B cell (primary cell): ENCODE results near the gene DDHD1. TPM values are rescaled to one million over a fixed set of nuclear protein-coding genes. Genes with fewer than 3 reads are reported as not detected.
"Not testable (repeated sequence)": the region's sequence is repeated elsewhere in the genome, so short reads cannot be mapped to it uniquely, and the experiment has no call there.

Experiments
- ATAC-seq: fragments of 200-7000 bp; cut with Tn5 transposase; one replicate; pipeline ENCODE4 v1.10.0; 2021; ENCODE audit warnings: low read depth, mild to moderate bottlenecking, moderate number of reproducible peaks, moderate library complexity
- CTCF ChIA-PET: fragments of 350-600 bp; sonication (Branson Sonifier 250); formaldehyde crosslinking; loops from one replicate; lab custom pipeline; 2021; ENCODE audit warnings: antibody characterized with exemption, inconsistent platforms; lab: Charles Lee
- POLR2A ChIA-PET: fragments of 350-600 bp; sonication (Branson Sonifier 250); formaldehyde crosslinking; loops from one replicate; lab custom pipeline; 2021; ENCODE audit warnings: antibody characterized with exemption; lab: Charles Lee
- DNase-seq: peaks from one replicate; pipeline ENCODE4 v3.0.0; 2013
- H2AFZ ChIP-seq: 2 replicates; pipeline ENCODE4 v1.6.1; 2012; ENCODE audit warnings: mild to moderate bottlenecking, low read depth, low read length; ENCODE audit not compliant: insufficient read depth, poor library complexity, severe bottlenecking
- H3K27ac ChIP-seq, 2 donors: 1 replicate in 1 of 2; 2 replicates in 1 of 2; pipeline ENCODE4 v1.5.1; 2012 to 2013; ENCODE audit warnings: low read length in 2 of 2, mild to moderate bottlenecking in 2 of 2, moderate library complexity in 1 of 2
- H3K27me3 ChIP-seq, 4 experiments: fragments of 200-600 bp in 1 of 4; sonication (generic) in 1 of 4; replicated peaks in 1 of 4; 1 replicate in 2 of 4; 2 replicates in 2 of 4; pipeline versions ENCODE4 v1.6.1 to v1.7.0; 2013 to 2016; ENCODE audit warnings: low read length in 3 of 4, mild to moderate bottlenecking in 2 of 4, mixed read lengths in 1 of 4, moderate library complexity in 1 of 4; ENCODE audit not compliant: insufficient read depth in 4 of 4, control insufficient read depth in 3 of 4; ENCODE audit errors: control extremely low read depth in 1 of 4
- H3K36me3 ChIP-seq, 2 experiments: replicated peaks in 1 of 2; 1 replicate in 1 of 2; 2 replicates in 1 of 2; pipeline versions ENCODE4 v1.6.1 to v1.7.1; 2013; ENCODE audit warnings: low read length in 1 of 2; ENCODE audit not compliant: insufficient read depth in 2 of 2, control insufficient read depth in 1 of 2; ENCODE audit errors: control extremely low read depth in 1 of 2, extremely low read depth in 1 of 2
- H3K4me1 ChIP-seq, 2 donors: fragments of 200-600 bp in 1 of 2; sonication (generic) in 1 of 2; 1 replicate in 1 of 2; 2 replicates in 1 of 2; pipeline versions ENCODE4 v1.5.1 to v1.6.1; 2013 to 2017; ENCODE audit warnings: low read length in 2 of 2; ENCODE audit not compliant: control insufficient read depth in 2 of 2, insufficient read depth in 2 of 2
- H3K4me2 ChIP-seq: replicated peaks from 2 replicates; pipeline ENCODE3; 2012; ENCODE audit warnings: mild to moderate bottlenecking, low read depth, low read length; ENCODE audit not compliant: poor library complexity, severe bottlenecking
- H3K4me3 ChIP-seq, 5 experiments: fragments of 200-600 bp in 1 of 5; sonication (generic) in 1 of 5; 1 replicate in 3 of 5; 2 replicates in 2 of 5; pipeline versions ENCODE4 v1.5.1 to v1.7.0; 2011 to 2016; ENCODE audit warnings: low read length in 4 of 5, mild to moderate bottlenecking in 4 of 5, low read depth in 2 of 5, control low read depth in 1 of 5, moderate library complexity in 1 of 5; ENCODE audit not compliant: insufficient read depth in 1 of 5; ENCODE audit errors: control extremely low read depth in 1 of 5, extremely low read depth in 1 of 5
- H3K79me2 ChIP-seq: fragments of 200-600 bp; sonication (generic); one replicate; pipeline ENCODE4 v1.6.0; 2016; ENCODE audit warnings: low read length; ENCODE audit not compliant: control insufficient read depth, insufficient read depth
- H3K9ac ChIP-seq: fragments of 200-600 bp; sonication (generic); 2 replicates; pipeline ENCODE4 v1.6.1; 2017; ENCODE audit warnings: mild to moderate bottlenecking, low read length, moderate library complexity
- H3K9me3 ChIP-seq, 3 donors: one replicate each; pipeline versions ENCODE4 v1.6.1 to v1.7.1; 2013; ENCODE audit warnings: low read length in 2 of 3; ENCODE audit not compliant: control insufficient read depth in 2 of 3, insufficient read depth in 1 of 3; ENCODE audit errors: control extremely low read depth in 1 of 3
- H4K20me1 ChIP-seq: 2 replicates; pipeline ENCODE4 v1.6.0; 2012; ENCODE audit warnings: mild to moderate bottlenecking, low read length; ENCODE audit not compliant: insufficient read depth, control insufficient read depth, poor library complexity, severe bottlenecking
- H3K27ac Mint-ChIP-seq: one replicate; pipeline ENCODE4 v1.8.0; 2021; ENCODE audit warnings: mixed read lengths
- H3K27me3 Mint-ChIP-seq: one replicate; pipeline ENCODE4 v1.8.0; 2021; ENCODE audit warnings: mixed read lengths
- H3K4me1 Mint-ChIP-seq: one replicate; pipeline ENCODE4 v1.8.0; 2021; ENCODE audit warnings: mixed read lengths
- H3K4me3 Mint-ChIP-seq: one replicate; pipeline ENCODE4 v1.8.0; 2021; ENCODE audit warnings: mixed read lengths
- H3K9me3 Mint-ChIP-seq: one replicate; pipeline ENCODE4 v1.8.0; 2022; ENCODE audit warnings: mixed read lengths; ENCODE audit not compliant: insufficient read depth
- CTCF ChIP-seq: fragments of 200-600 bp; IDR thresholded peaks from one replicate; pipeline ENCODE4 v1.8.0; 2022; ENCODE audit warnings: antibody characterized with exemption, mild to moderate bottlenecking
- EZH2 ChIP-seq: IDR thresholded peaks from 2 replicates; pipeline ENCODE4 v1.6.1; 2012; ENCODE audit warnings: borderline replicate concordance, low read depth, mild to moderate bottlenecking, moderate library complexity, low read length; ENCODE audit not compliant: insufficient read depth, poor library complexity, severe bottlenecking
- WGBS: methylation state at CpG from one replicate; pipeline ENCODE4 v1.1.5; 2013; ENCODE audit warnings: missing lambda C conversion rate; ENCODE audit not compliant: insufficient coverage; 5-methylcytosine and 5-hydroxymethylcytosine counted together
- intact Hi-C: fragments of 100-400 bp; cut with micrococcal nuclease; formaldehyde crosslinking; loops from one replicate; pipeline ENCODE4 v1.10.0; 2022
- polyA plus RNA-seq: library from polyadenylated mRNA; depleted of rRNA; stranded (reverse); fragments of >200 nt; gene quantifications from 2 replicates; pipeline ENCODE4 v1.2.3, GENCODE V29; 2012
- total RNA-seq, 2 donors: library from RNA; stranded (reverse); fragments of 120-200 nt in 1 of 2; gene quantifications; 1 replicate in 1 of 2; 2 replicates in 1 of 2; pipeline versions ENCODE4 v1.2.3 to v1.2.4, GENCODE V29; 2013 to 2022

The DDHD1 gene
- total and polyA plus RNA-seq, 2 donors (not counting 1 experiment from before 2014, with no cell fraction given) = 7.1 to 75.4 TPM

GRCh38 chr14:53180272-53181221 is 27.4 kb upstream of the DDHD1 start:
- Histone ChIP-seq H3K79me2 (no peaks in the 10 kb centered on the region), H2AFZ (no peak overlapping the region), H3K27ac (no peak overlapping the region), H3K9me3 (peaks cover 0 to 6% (median 0%) of the 10 kb centered on the region in 3 donors), H3K4me2 (no peak overlapping the region), H3K4me1 (no peaks in the 10 kb centered on the region), H4K20me1 (no peaks in the 10 kb centered on the region), H3K36me3 (no peaks in the 10 kb centered on the region), H3K9ac (no peak overlapping the region), H3K4me3 (no peak overlapping the region), H3K27me3 (no peaks in the 10 kb centered on the region)
- 79% methylated on average over 7 of the region's 13 CpGs for WGBS
- H3K4me3 Mint-ChIP-seq = no peak overlapping the region
- H3K4me1 Mint-ChIP-seq = no peaks in the 10 kb centered on the region
- POLR2A ChIA-PET = no interaction called here
- no peaks in the 10 kb centered on the region for H3K9me3 Mint-ChIP-seq
- H3K27me3 Mint-ChIP-seq = peaks cover 3% of the 10 kb centered on the region
- intact Hi-C loops = no loop called here
- H3K27ac Mint-ChIP-seq = no peak overlapping the region
- no peak for TF ChIP-seq EZH2
- no peak for TF ChIP-seq CTCF
- ATAC-seq = peak; percentile 24
- DNase-seq = peak; percentile 57
- CTCF ChIA-PET = no interaction called here

GRCh38 chr14:53179486-53180005 is 26.4 kb upstream of the DDHD1 start:
- CTCF ChIA-PET = interaction anchor here (1.0 kb wide), 1 partner anchor 123 kb away, joined by 3 read pairs; no protein-coding TSS in a partner anchor
- POLR2A ChIA-PET, H4K20me1 ChIP-seq, H3K4me3 Mint-ChIP-seq, H3K27ac ChIP-seq, H3K4me3 ChIP-seq, H3K27me3 ChIP-seq, H3K4me2 ChIP-seq, H2AFZ ChIP-seq, H3K36me3 ChIP-seq, H3K9me3 Mint-ChIP-seq, DNase-seq, H3K27me3 Mint-ChIP-seq, H3K79me2 ChIP-seq, H3K9me3 ChIP-seq, H3K4me1 Mint-ChIP-seq, H3K4me1 ChIP-seq, H3K27ac Mint-ChIP-seq, intact Hi-C loops, H3K9ac ChIP-seq, ATAC-seq: not testable (repeated sequence)
- no CpG with 5 or more reads among the region's 2 CpGs for whole genome bisulfite sequencing
